AG08396 (cell line): ENCODE measurements around the gene ATAD3C.
"Not testable (repeated sequence)": the region's sequence is repeated elsewhere in the genome, so short reads cannot be mapped to it uniquely, and the experiment has no call there.

Source experiments
- DNase-seq: peaks from one replicate; pipeline ENCODE4 v3.0.0; 2012; ENCODE audit warnings: low spot score, mixed read lengths

The ATAD3C gene

GRCh38 chr1:1419363-1419812, 30.1 kb upstream of the ATAD3C start:
- no peak for DNase-seq

- DNase-seq, result peak; percentile 75
Observed at GRCh38 chr1:1419813-1420653, 29.5 kb upstream of the ATAD3C start.

GRCh38 chr1:1420654-1421141, 28.8 kb upstream of the ATAD3C start:
- DNase-seq, result no peak

- DNase-seq, result no peak
Observed at GRCh38 chr1:1421147-1421906, 28.2 kb upstream of the ATAD3C start, which contains the start of gene ANKRD65. TSS of gene ANKRD65 (minus strand) at chr1:1421276. CDS start at chr1:1421005, 271 bp downstream.

- DNase-seq, result no peak
Observed at GRCh38 chr1:1421907-1422464, 27.5 kb upstream of the ATAD3C start.

- no peak for DNase-seq
Observed at GRCh38 chr1:1422465-1423244, 26.8 kb upstream of the ATAD3C start.

GRCh38 chr1:1423245-1423597, 26.3 kb upstream of the ATAD3C start:
- no peak for DNase-seq

- DNase-seq, result no peak
Observed at GRCh38 chr1:1424707-1425106, 24.8 kb upstream of the ATAD3C start.

- no peak for DNase-seq
Observed at GRCh38 chr1:1425426-1425752, 24.1 kb upstream of the ATAD3C start.

- no peak for DNase-seq
Observed at GRCh38 chr1:1425753-1426495, 23.6 kb upstream of the ATAD3C start.

GRCh38 chr1:1426496-1427105, 22.9 kb upstream of the ATAD3C start:
- no peak for DNase-seq

- DNase-seq, result peak; percentile 72
Observed at GRCh38 chr1:1427106-1427819, 22.2 kb upstream of the ATAD3C start.

- DNase-seq, result no peak
Observed at GRCh38 chr1:1427820-1428148, 21.7 kb upstream of the ATAD3C start.

GRCh38 chr1:1428174-1428573, 21.3 kb upstream of the ATAD3C start:
- no peak for DNase-seq

GRCh38 chr1:1428967-1429366, 20.5 kb upstream of the ATAD3C start:
- DNase-seq, result not testable (repeated sequence)

GRCh38 chr1:1429671-1430073, 19.8 kb upstream of the ATAD3C start:
- peak; percentile 71 for DNase-seq

GRCh38 chr1:1430114-1430982, 19.1 kb upstream of the ATAD3C start:
- peak; percentile 87 for DNase-seq

- peak; percentile 13 for DNase-seq
Observed at GRCh38 chr1:1430992-1431844, 18.3 kb upstream of the ATAD3C start.
